Heart left ventricle (tissue), 13 donors: ENCODE data around the gene KRT77.

ENCODE experiments used
- CTCF ChIP-seq, 12 donors: fragments of 200-600 bp; sonication (generic) in 4 of 12; IDR thresholded peaks; one replicate each; pipeline versions ENCODE4 v1.5.0 to v1.8.0; 2018 to 2022; ENCODE audit warnings: antibody characterized with exemption in 12 of 12, mild to moderate bottlenecking in 5 of 12
- POLR2A ChIP-seq, 2 donors: fragments of 450-650 bp; IDR thresholded peaks; one replicate each; pipeline ENCODE4 v1.6.1; 2017; ENCODE audit warnings: antibody characterized with exemption in 2 of 2, mild to moderate bottlenecking in 2 of 2, moderate library complexity in 2 of 2
- donor health status: ischemic (EF 13 %, LVEDD 7.1; RV severe dilation, severe dysfunction).
- donor health status: DM: no; HTN: yes; CAD: no.
- donor health status: DM: no; HTN: no; CAD: no.
- donor health status: ischemic (EF 25% LVEDD 6.9; RV normal size, moderate dysfunction).
- donor health status: ischemic (EF 25% LVEDD 5.7; RV mildly dilated, moderate dysfunction).
- donor health status: ischemic (EF 35%, LVEDD 5.7; RV mildly dilated, moderate dysfunction).
- donor health status: nonischemic (EF 11% LVEDD 7.7; RV severe dilation, severe dysfunction).
- donor health status: DM: yes; HTN: yes; CAD: no.
- donor health status: PGD.
- donor health status: ischemic (EF 29% LVEDD 5.4; RV normal size, mild dysfunction).
- donor health status: nonischemic (EF 23%, LVEDD 6.1; RV moderate dilation, normal function).

- no peak for TF ChIP-seq CTCF (IDR thresholded peaks at IDR 0.05)
- no peak for TF ChIP-seq POLR2A (IDR thresholded peaks at IDR 0.05)
Measured at GRCh38 chr12:52688481-52688880, 14.8 kb downstream of the KRT77 start.
